CD14-positive monocyte (primary cell): Measurements from ENCODE around the gene RAB31. TPM values are rescaled to one million over a fixed set of nuclear protein-coding genes. Genes with fewer than 3 reads are reported as not detected.

Experiments used
- DNase-seq, 3 donors: peaks; one replicate each; pipeline ENCODE4 v3.0.0-alpha.2; 2011 to 2022
- H2AFZ ChIP-seq: 2 replicates; pipeline ENCODE4 v1.6.0; 2012; ENCODE audit warnings: mild to moderate bottlenecking, low read depth, low read length, inconsistent platforms; ENCODE audit not compliant: insufficient read depth, poor library complexity, severe bottlenecking
- H3K27ac ChIP-seq, 2 donors: 1 replicate in 1 of 2; 2 replicates in 1 of 2; pipeline ENCODE4 v1.5.1; 2012 to 2013; ENCODE audit warnings: low read length in 2 of 2, control low read depth in 1 of 2, inconsistent platforms in 1 of 2, low read depth in 1 of 2, mild to moderate bottlenecking in 1 of 2
- H3K27me3 ChIP-seq, 2 donors: one replicate each; pipeline versions ENCODE4 v1.6.0 to v1.6.1; 2011 to 2013; ENCODE audit warnings: low read length in 2 of 2; ENCODE audit not compliant: control insufficient read depth in 2 of 2, insufficient read depth in 2 of 2
- H3K36me3 ChIP-seq, 2 donors: replicated peaks in 1 of 2; 1 replicate in 1 of 2; 2 replicates in 1 of 2; pipeline versions ENCODE4 v1.5.1 to v1.6.1; 2012 to 2013; ENCODE audit warnings: low read length in 2 of 2, control low read depth in 1 of 2, inconsistent platforms in 1 of 2, mild to moderate bottlenecking in 1 of 2; ENCODE audit not compliant: insufficient read depth in 2 of 2, control insufficient read depth in 1 of 2
- H3K4me1 ChIP-seq, 2 donors: 1 replicate in 1 of 2; 2 replicates in 1 of 2; pipeline versions ENCODE4 v1.5.1 to v1.6.1; 2012 to 2013; ENCODE audit warnings: low read length in 2 of 2, control low read depth in 1 of 2, inconsistent platforms in 1 of 2, mild to moderate bottlenecking in 1 of 2, moderate library complexity in 1 of 2; ENCODE audit not compliant: insufficient read depth in 2 of 2, control insufficient read depth in 1 of 2
- H3K4me2 ChIP-seq: replicated peaks from 2 replicates; pipeline ENCODE3; 2012; ENCODE audit warnings: low read length, moderate library complexity, mild to moderate bottlenecking; ENCODE audit not compliant: poor library complexity, severe bottlenecking; ENCODE audit errors: extremely low read depth
- H3K4me3 ChIP-seq, 3 experiments: fragments of 200-600 bp in 1 of 3; sonication (generic) in 1 of 3; replicated peaks in 1 of 3; 1 replicate in 2 of 3; 2 replicates in 1 of 3; pipeline ENCODE4 v1.5.1; 2011 to 2013; ENCODE audit warnings: low read length in 3 of 3, mild to moderate bottlenecking in 3 of 3, control low read depth in 2 of 3, low read depth in 2 of 3, inconsistent platforms in 1 of 3, moderate library complexity in 1 of 3
- H3K79me2 ChIP-seq: 2 replicates; pipeline ENCODE4 v1.6.0; 2012; ENCODE audit warnings: mild to moderate bottlenecking, control low read depth, inconsistent platforms, low read length, moderate library complexity; ENCODE audit not compliant: insufficient read depth
- H3K9ac ChIP-seq: 2 replicates; pipeline ENCODE4 v1.6.0; 2017; ENCODE audit warnings: low read length, mild to moderate bottlenecking; ENCODE audit not compliant: insufficient read depth, poor library complexity, severe bottlenecking
- H3K9me3 ChIP-seq, 2 donors: replicated peaks in 1 of 2; 1 replicate in 1 of 2; 2 replicates in 1 of 2; pipeline versions ENCODE4 v1.5.1 to v1.6.1; 2012 to 2013; ENCODE audit warnings: low read length in 2 of 2, control low read depth in 1 of 2; ENCODE audit not compliant: control insufficient read depth in 1 of 2, insufficient read depth in 1 of 2
- H4K20me1 ChIP-seq: 2 replicates; pipeline ENCODE4 v1.6.0; 2012; ENCODE audit warnings: mild to moderate bottlenecking, low read length, control low read depth, moderate library complexity; ENCODE audit not compliant: insufficient read depth
- H3K27ac Mint-ChIP-seq, 7 donors: one replicate each; pipeline ENCODE4 v1.8.0; 2020; ENCODE audit warnings: mild to moderate bottlenecking in 7 of 7, mixed read lengths in 7 of 7, moderate library complexity in 6 of 7, inconsistent platforms in 2 of 7
- H3K27me3 Mint-ChIP-seq, 3 donors: one replicate each; pipeline ENCODE4 v1.8.0; 2021 to 2022; ENCODE audit warnings: low read depth in 3 of 3, mild to moderate bottlenecking in 3 of 3, mixed read lengths in 3 of 3, moderate library complexity in 3 of 3, inconsistent platforms in 1 of 3
- H3K36me3 Mint-ChIP-seq, 2 donors: one replicate each; pipeline ENCODE4 v1.8.0; 2020; ENCODE audit warnings: mixed read lengths in 2 of 2, inconsistent platforms in 1 of 2, mild to moderate bottlenecking in 1 of 2
- H3K4me1 Mint-ChIP-seq: one replicate; pipeline ENCODE4 v1.8.0; 2020; ENCODE audit warnings: mild to moderate bottlenecking, mixed read lengths
- H3K4me3 Mint-ChIP-seq, 2 donors: one replicate each; pipeline ENCODE4 v1.8.0; 2020; ENCODE audit warnings: mild to moderate bottlenecking in 2 of 2, mixed read lengths in 2 of 2, moderate library complexity in 1 of 2
- H3K9me3 Mint-ChIP-seq, 7 donors: one replicate each; pipeline ENCODE4 v1.8.0; 2020 to 2022; ENCODE audit warnings: mixed read lengths in 7 of 7, mild to moderate bottlenecking in 6 of 7, moderate library complexity in 6 of 7, inconsistent platforms in 2 of 7
- WGBS: methylation state at CpG from one replicate; pipeline ENCODE4 v1.1.5; 2013; ENCODE audit warnings: missing lambda C conversion rate; ENCODE audit not compliant: insufficient coverage; 5-methylcytosine and 5-hydroxymethylcytosine counted together
- intact Hi-C, 2 donors: fragments of 100-400 bp; cut with micrococcal nuclease; formaldehyde crosslinking; loops; one replicate each; pipeline versions ENCODE4 v1.15.0 to v1.15.1; 2023
- polyA plus RNA-seq, 3 donors: library from polyadenylated mRNA; depleted of rRNA in 1 of 3; unstranded in 2 of 3; stranded (reverse) in 1 of 3; fragments of 300-500 nt in 2 of 3; fragments of >200 nt in 1 of 3; fragmentation: Illumina TruSeq in 2 of 3; gene quantifications; 1 replicate in 2 of 3; 2 replicates in 1 of 3; pipeline ENCODE4 v1.2.3, GENCODE V29; 2012 to 2021
- TF ChIP-seq, protein P1 (sequence below): fragments of 200-600 bp; IDR thresholded peaks from one replicate; pipeline ENCODE4 v1.8.0; 2022; ENCODE audit warnings: antibody characterized with exemption, mild to moderate bottlenecking

Gene RAB31
- polyA plus RNA-seq, 3 donors, result 106 to 367 (median 348) TPM

DNA sequence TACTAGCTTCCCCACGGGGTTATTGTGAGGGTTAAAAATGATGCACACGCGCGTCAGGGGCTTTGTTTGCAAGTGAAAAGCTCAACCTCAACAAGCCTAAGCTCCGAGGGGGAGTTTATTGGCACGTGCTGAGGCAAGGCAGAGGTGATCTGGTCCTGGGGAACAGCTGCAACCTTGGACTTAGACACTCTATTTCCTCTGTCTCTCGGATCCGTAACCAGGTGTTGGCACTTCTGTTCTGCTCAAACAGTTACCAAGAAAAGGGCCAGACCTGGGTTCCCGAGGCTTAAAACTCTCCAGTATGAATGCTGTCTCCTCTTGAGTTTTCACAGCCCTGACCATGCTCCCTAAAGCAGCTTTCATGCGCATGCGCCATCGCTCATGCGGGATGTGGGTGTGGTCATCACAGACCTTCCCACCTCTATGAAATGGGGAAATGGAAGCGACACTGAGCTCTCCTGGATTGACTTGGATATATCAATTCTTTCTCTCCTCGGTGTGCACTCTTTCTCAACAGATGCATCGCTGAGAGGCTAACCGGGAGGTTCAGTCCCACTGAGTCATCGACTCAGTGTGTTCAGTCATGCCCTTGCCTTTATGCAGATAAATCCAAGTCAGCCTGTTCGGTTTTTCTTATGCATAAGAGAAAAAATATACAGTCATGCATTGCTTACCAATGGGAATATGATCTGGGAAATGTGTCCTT is 19.9 kb upstream of the RAB31 start:
- peaks cover 0 to 5% (median 4%) of the 10 kb centered on the region in 3 donors for H3K27me3 Mint-ChIP-seq
- no peak overlapping the region for H2AFZ ChIP-seq
- H3K36me3 ChIP-seq, result no peaks in the 10 kb centered on the region
- DNase-seq, result no peak
- H3K27ac ChIP-seq, result no peak overlapping the region
- peaks cover 0 to 2% (median 0%) of the 10 kb centered on the region in 7 donors for H3K9me3 Mint-ChIP-seq
- H3K4me2 ChIP-seq, result no peak overlapping the region
- H3K9ac ChIP-seq, result no peak overlapping the region
- H3K79me2 ChIP-seq, result no peaks in the 10 kb centered on the region
- H3K4me3 Mint-ChIP-seq, result no peak overlapping the region
- peaks cover 20 to 21% of the 10 kb centered on the region in 2 donors for H3K4me1 ChIP-seq
- peaks cover 0 to 4% of the 10 kb centered on the region in 2 donors for H3K9me3 ChIP-seq
- WGBS, result 96% methylated on average over 13 of the region's 19 CpGs
- no peaks in the 10 kb centered on the region for H3K36me3 Mint-ChIP-seq
- H3K4me1 Mint-ChIP-seq, result peaks cover 23% of the 10 kb centered on the region
- H3K4me3 ChIP-seq, result no peak overlapping the region
- intact Hi-C loops, result no loop called here
- H3K27me3 ChIP-seq, result no peaks in the 10 kb centered on the region
- no peak overlapping the region for H3K27ac Mint-ChIP-seq
- no peaks in the 10 kb centered on the region for H4K20me1 ChIP-seq
- TF ChIP-seq, protein P1, sequence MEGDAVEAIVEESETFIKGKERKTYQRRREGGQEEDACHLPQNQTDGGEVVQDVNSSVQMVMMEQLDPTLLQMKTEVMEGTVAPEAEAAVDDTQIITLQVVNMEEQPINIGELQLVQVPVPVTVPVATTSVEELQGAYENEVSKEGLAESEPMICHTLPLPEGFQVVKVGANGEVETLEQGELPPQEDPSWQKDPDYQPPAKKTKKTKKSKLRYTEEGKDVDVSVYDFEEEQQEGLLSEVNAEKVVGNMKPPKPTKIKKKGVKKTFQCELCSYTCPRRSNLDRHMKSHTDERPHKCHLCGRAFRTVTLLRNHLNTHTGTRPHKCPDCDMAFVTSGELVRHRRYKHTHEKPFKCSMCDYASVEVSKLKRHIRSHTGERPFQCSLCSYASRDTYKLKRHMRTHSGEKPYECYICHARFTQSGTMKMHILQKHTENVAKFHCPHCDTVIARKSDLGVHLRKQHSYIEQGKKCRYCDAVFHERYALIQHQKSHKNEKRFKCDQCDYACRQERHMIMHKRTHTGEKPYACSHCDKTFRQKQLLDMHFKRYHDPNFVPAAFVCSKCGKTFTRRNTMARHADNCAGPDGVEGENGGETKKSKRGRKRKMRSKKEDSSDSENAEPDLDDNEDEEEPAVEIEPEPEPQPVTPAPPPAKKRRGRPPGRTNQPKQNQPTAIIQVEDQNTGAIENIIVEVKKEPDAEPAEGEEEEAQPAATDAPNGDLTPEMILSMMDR, result no peak

DNA sequence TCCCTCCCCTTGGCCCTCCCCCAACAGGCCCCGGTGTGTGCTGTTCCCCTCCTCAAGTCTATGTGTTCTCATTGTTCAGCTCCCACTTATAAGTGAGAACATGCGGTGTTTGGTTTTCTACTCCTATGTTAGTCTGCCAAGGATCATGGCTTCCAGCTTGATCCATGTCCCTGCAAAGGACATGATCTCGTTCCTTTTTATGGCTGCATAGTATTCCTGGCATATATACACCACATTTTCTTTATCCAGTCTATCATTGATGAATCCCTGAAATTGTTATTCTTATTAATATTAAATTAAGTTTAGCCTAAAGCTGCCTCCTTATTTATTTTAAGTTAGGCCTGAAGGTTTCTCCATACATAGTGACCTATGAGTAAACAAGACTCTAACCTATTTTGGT is 18.8 kb upstream of the RAB31 start:
- DNase-seq, result no peak
- Mint-ChIP-seq H3K36me3 (no peaks in the 10 kb centered on the region), H3K9me3 (peaks cover 0 to 2% (median 0%) of the 10 kb centered on the region in 7 donors), H3K27me3 (peaks cover 0 to 5% (median 4%) of the 10 kb centered on the region in 3 donors), H3K4me1 (peaks cover 17% of the 10 kb centered on the region), H3K4me3 (no peak overlapping the region), H3K27ac (no peak overlapping the region)
- no peak overlapping the region for H3K27ac ChIP-seq
- H3K4me3 ChIP-seq, result no peak overlapping the region
- H3K4me2 ChIP-seq, result no peak overlapping the region
- H3K4me1 ChIP-seq, result peaks cover 16% of the 10 kb centered on the region in 2 donors
- no peaks in the 10 kb centered on the region for H3K79me2 ChIP-seq
- no peaks in the 10 kb centered on the region for H3K27me3 ChIP-seq
- H2AFZ ChIP-seq, result no peak overlapping the region
- no peaks in the 10 kb centered on the region for H4K20me1 ChIP-seq
- intact Hi-C loops, result no loop called here
- TF ChIP-seq, protein P1, result no peak
- peaks cover 0 to 4% of the 10 kb centered on the region in 2 donors for H3K9me3 ChIP-seq
- no peak overlapping the region for H3K9ac ChIP-seq
- 100% methylated on average over 1 of the region's 3 CpGs for WGBS
- H3K36me3 ChIP-seq, result no peaks in the 10 kb centered on the region
